Right lobe of liver (tissue), 4 donors: ENCODE results near the gene EMP1.

Source experiments
- CTCF ChIP-seq, 4 donors: fragments of 200-600 bp in 3 of 4; fragments of 450-650 bp in 1 of 4; IDR thresholded peaks; one replicate each; pipeline versions ENCODE4 v1.5.1 to v1.8.0; 2016 to 2022; ENCODE audit warnings: antibody characterized with exemption in 4 of 4, mild to moderate bottlenecking in 2 of 4
- POLR2A ChIP-seq: fragments of 450-650 bp; IDR thresholded peaks from one replicate; pipeline ENCODE4 v1.6.1; 2017; ENCODE audit warnings: antibody characterized with exemption, mild to moderate bottlenecking
- donor health status: DM: no; HTN: no; CAD: no.
- donor health status: DM: no; HTN: no; CAD: no.
- donor health status: DM: no; HTN: yes; CAD: no.

- TF ChIP-seq CTCF (IDR thresholded peaks at IDR 0.05) (no peak), POLR2A (no peak)
Measured at GRCh38 chr12:13241833-13242488, 45.4 kb downstream of the EMP1 start.
